HG03460 (cell line): ENCODE data around the gene RAMP1.
"Not testable (repeated sequence)": the region's sequence is repeated elsewhere in the genome, so short reads cannot be mapped to it uniquely, and the experiment has no call there.

Experiments used
- ATAC-seq: cut with Tn5 transposase; IDR thresholded peaks from one replicate; pipeline ENCODE4 v1.9.1; 2021; ENCODE audit not compliant: unreplicated experiment

Gene RAMP1

DNA sequence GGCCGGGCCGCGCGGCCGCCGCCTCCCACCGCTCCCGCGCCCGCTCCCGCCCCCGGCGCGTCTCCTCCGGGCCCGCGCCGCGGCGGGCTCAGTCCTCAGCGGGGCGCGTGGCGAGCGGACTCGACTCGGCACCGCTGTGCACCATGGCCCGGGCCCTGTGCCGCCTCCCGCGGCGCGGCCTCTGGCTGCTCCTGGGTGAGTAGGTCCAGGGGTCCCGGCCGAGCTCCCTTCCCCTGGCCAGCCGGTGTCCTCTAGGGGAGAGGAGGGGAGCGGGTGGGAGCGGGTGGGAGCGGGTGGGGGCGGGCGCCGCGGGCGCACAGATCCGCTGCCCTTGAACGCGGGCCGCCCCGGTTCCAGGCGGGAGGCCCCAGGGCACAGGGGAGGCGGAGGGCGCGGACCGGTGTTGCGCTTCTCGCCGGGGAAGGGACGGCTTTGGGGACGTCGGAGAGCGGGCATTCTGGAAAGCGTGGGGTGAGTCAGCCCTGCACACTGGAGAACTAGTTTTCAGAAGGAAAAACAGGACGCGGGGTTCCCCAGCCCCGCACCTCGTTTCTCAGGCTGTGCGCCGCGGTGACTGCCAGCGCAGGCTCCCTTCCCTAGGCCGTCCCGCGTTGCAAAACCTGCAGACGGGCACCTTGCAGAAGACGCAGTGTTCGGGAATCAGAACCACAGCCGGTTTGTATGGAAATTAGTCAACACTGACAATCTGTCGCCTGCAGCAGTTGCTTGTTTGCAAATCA, at the start of gene RAMP1:
Gene RAMP1 (plus strand): TSS at position 91 of the 740 bp plus-strand sequence. CDS start 53 bp downstream, at position 144.
- ATAC-seq, result no peak

DNA sequence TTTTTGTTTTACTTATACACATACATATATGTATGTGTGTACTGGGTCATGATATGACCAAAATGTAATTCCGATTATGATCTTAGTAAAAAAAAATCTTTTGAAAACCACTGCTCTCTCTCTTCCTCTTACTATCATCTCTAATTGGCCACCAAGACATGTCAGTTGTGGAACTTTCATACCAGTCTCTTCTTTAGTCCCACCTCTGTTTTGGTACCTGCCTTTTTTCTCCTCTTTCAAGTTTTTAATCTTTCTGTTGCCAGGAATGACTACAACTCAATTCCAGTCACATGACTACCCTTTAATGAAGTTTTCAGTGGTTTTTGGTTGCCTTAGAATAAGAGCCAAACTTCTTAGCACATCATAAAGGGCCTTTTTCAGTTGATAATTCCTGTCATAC, 43.8 kb upstream of the RAMP1 start:
- no peak for ATAC-seq

GRCh38 chr2:237816531-237816930, 42.9 kb upstream of the RAMP1 start:
- ATAC-seq, result no peak

DNA sequence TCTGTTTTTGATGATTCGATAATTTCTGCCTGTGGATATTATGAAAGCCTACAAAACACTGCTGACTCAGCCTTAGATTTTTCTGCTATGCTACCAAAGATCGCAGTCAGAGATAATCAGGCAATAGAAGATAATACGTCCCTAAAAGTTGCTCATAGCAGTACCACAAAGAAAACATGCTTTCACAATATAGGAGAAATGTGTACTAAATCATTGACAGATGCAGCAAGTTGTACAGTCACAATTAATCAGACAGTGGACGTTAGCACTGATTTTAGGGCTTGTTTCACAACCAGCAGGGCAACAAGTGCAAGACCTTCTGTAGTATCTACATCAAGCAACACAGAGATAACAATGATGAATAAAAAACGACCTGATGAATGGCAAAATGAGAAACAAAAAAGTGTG, 41.4 kb upstream of the RAMP1 start:
- no peak for ATAC-seq

GRCh38 chr2:237819231-237819630, 40.2 kb upstream of the RAMP1 start:
- no peak for ATAC-seq

GRCh38 chr2:237820421-237820820, 39.0 kb upstream of the RAMP1 start:
- ATAC-seq, result no peak

- ATAC-seq, result no peak
Measured at GRCh38 chr2:237823544-237823943, 35.9 kb upstream of the RAMP1 start.

DNA sequence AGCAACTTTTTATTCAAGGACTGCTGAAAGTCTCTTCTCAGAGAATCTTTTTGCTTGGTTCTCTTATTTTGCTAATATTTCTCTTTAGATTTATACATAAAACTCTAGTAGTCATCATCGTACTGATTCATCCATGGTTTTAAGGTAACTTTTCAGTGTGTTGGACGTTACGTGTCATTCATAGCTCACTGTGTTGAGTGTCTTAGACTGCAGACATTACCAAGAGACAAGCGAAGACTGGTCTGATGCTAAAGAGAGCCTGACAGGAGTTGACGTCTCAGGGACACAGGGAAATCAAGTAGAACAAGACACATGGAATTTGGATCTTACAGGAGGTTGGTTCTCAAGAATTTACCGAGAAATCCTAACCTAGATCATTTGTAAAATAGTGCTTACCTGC, 35.3 kb upstream of the RAMP1 start:
- ATAC-seq, result no peak

DNA sequence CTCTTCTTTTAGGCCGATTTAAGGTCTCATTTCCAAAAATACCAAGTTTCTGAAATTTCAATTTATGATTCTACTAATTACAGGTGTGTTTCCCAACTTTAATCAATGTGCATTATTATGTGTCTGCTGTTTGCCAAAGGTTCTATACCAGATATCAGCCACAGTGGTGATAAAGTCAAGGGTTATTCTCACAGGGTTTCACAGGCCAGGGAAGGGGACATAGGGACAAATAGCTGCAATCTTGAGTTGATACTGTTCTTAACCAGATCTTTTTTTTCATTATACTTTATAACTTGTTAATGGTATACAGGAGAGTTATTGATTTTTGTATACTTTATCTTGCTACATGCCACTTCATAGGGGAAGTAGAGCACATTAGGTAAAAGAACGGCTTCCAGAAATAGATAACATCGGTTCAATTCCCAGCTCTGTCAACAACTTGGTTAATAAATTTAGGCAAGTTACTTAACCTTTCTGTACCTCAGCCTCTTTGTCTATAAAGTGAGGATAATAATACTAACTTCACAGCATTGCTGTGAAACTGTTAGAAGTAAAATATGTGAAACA, 31.9 kb upstream of the RAMP1 start:
- no peak for ATAC-seq

DNA sequence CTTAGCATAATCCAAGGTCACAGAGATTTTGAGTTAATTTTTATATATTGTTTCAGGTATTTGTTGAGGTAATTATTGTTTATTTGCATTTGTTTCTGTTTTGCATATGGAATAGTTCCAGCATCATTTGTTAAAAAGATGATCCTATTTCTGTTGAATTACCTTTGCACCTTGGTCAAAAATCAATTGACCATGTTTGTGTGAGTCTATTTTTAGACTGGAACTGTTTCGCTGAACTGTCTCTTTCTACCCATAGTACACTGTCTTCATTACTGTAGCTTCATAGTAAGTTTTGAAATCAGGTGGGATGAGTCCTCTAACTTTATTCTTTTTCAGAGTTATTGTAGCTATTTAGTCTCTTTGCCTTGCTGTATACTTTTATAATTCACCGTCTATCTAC, 28.9 kb upstream of the RAMP1 start:
- no peak for ATAC-seq

GRCh38 chr2:237833546-237833945, 25.9 kb upstream of the RAMP1 start:
- ATAC-seq, result no peak

DNA sequence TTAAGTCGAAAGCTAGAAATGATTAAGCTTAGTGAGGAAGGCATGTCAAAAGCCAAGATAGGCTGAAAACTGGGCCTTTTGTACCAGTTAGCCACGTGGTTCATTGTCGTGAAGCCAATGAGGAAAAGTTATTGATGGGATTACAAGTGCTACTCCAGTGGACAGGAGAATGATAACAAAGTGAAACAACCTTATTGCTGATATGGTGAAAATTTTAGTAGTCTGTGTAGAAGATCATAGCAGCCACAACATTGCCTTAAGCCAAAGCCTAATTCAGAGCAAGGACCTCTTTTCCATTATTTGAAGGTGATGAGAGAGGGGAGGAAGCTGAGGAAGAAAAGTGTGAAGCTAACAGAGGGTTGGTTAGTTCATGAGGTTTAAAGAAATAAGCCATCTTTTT, 24.1 kb upstream of the RAMP1 start:
- no peak for ATAC-seq

GRCh38 chr2:237841051-237841450, 18.4 kb upstream of the RAMP1 start:
- ATAC-seq, result no peak

DNA sequence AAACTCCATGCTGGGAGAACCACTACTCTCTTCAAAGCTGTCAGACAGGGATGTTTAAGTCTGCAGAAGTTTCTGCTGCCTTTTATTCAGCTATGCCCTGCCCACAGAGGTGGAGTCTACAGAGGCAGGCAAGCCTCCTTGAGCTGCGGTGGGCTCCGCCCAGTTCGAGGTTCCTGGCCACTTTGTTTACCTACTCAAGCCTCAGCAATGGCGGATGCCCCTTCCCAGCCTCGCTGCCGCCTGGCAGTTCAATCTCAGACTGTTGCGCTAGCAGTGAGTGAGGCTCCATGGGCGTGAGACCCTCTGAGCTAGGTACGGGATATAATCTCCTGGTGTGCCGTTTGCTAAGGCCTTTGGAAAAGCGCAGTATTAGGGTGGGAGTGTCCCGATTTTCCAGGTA, 10.5 kb upstream of the RAMP1 start:
- ATAC-seq, result not testable (repeated sequence)

- ATAC-seq, result no peak
Measured at GRCh38 chr2:237854295-237854694, 5.1 kb upstream of the RAMP1 start.

GRCh38 chr2:237857791-237858190, 1.6 kb upstream of the RAMP1 start:
- no peak for ATAC-seq

DNA sequence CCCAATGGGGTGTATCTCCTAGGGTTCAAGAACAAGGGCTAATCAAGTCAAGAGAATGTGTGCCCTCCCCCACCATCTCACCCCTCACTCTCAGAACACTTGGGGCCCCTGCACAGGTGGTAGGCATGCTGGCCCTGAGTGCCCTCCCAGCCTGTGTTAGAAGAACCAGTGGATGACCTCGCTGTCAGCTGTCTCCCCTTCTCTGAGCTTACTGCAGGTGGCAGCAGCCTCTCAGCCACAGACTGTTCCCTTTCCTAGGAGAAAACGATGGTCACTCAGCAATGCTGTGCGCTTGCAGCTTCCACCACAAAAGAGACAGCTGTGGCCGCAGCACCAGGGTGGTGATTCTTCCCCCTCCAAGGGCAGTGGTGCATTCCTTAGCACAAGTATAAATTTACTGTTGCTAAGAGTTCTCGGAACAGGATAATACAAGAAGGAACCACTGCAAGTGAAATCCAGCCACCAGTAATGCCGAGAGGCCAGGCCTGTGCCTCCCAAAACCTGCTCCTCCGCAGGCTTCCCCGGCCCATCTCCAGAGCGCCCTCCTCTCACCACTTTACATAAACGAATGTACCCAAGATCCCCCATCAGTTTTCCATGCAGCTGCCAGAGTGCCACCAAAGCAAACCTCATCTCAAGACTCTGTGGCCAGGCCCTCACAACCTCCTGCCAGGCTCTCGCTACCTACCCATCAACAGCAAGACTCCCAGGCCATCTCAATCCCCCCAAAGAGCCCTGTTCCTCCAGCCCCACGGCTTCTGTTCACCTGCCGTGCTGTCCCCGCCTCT, 935 bp upstream of the RAMP1 start:
- no peak for ATAC-seq

- no peak for ATAC-seq
Measured at GRCh38 chr2:237859082-237859433, 365 bp upstream of the RAMP1 start.

DNA sequence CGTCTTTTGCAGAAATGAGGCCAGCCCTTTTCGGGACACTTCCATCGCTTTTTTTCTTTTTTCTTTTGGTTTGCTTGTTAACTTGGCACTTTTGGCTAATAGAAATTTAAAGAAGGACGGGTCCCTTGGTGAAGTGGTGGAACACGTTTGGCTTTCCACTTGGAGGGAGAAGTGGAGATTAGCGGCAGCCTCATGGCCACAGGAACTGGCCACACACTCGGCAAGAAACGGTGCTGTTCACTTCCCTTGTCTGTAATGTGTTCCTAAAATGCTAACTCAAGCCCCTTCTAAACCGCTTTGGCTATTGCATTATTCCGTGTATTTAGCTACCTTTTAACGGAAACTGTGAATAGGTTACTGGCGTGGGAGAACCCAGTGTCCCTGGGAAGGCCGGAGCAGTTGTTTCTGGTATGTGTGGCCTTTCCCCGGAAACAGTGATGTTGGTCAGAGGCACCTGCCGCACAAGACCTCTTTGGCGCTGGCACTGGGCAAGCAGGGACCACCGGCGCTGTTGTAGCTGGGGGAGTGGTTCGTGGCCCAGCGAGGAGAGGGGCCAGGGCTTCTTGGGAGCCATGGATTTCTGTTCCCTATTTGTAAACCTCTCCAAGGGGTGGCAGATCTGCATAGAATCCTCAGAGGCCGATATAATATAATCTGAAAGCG, 981 bp downstream of the RAMP1 start:
- ATAC-seq, result no peak

DNA sequence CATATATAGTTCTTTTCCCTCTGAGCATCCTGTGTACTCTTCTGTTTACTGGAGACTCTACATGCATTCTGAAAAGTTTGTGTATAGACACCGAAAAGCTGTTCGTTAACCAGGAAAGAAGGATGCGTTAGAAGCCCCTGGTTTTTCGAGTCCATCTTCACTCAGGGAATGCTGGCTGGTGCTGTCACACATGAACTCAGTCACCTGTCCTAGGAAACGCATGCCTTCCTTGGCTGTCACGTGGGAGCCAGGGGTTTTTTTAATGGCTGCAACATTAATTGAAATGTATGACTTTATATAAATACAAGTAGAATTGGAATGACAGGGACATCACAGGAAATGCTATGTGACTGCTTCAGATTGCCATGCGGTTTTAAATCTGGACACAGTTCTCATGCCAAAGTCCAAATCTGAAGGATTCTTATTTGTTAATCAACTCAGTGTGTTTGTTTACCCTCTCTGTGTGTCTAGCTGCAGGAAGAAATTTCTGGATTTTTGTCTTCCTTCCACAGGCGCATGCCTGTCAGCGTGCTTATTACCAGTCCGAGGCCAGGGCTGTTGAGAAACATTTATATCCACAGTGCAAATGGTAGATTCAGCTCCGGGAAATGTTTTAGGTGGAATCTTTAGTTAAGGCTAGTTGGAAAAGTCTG, 2.6 kb downstream of the RAMP1 start:
- no peak for ATAC-seq

DNA sequence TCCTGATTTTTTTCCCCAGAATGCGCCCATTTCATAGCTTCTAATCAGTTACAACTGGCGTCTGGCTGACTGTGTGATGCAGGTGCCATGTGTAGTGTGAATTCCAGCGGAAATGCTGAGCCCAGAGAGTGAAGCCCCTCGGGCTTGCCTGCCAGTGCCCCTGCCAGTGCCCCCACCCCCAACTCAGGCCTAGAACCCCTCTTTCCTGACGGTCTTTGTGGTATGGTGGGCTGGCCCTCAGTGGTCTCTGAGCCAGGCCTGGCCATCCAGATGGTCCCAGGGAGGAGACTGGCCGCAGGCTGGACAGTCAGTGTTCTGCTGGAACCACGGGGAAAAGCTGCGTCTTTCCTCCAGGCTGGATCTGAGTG, 3.1 kb downstream of the RAMP1 start:
- no peak for ATAC-seq
